SK-N-MC (cell line): ENCODE results near the gene DOCK1.

Experiments
- EZH2 ChIP-seq: fragments of 200-600 bp; sonication (generic); IDR thresholded peaks from one replicate; pipeline ENCODE4 v1.6.1; 2017; ENCODE audit warnings: antibody characterized with exemption
- FOXP2 ChIP-seq: optimal IDR thresholded peaks from 2 replicates; pipeline ENCODE3; 2011; ENCODE audit warnings: mild to moderate bottlenecking, moderate library complexity; ENCODE audit not compliant: insufficient read depth; ENCODE audit errors: extremely low read length, control extremely low read depth
- POLR2AphosphoS5 ChIP-seq: IDR thresholded peaks from 2 replicates; pipeline ENCODE4 v1.6.1; 2012; ENCODE audit warnings: mild to moderate bottlenecking, low read depth, low read length, borderline replicate concordance

- TF ChIP-seq POLR2AphosphoS5 (no peak), EZH2 (no peak), FOXP2 (no peak)
Measured at GRCh38 chr10:127015373-127015772, 110.1 kb downstream of the DOCK1 start.
